Endothelial cell of umbilical vein (primary cell): ENCODE results near the gene STIM1. TPM values are rescaled to one million over a fixed set of nuclear protein-coding genes. Genes with fewer than 3 reads are reported as not detected.

Experiments used
- BruUV-seq: library from RNA; stranded (reverse); fragments of 400-500 nt; replicated peaks from 2 replicates; lab custom pipeline; 2021; lab: Mats Ljungman, UMichigan
- CTCF ChIA-PET: fragments of 300-600, 350-600 bp; sonication (Branson Sonifier 250); formaldehyde crosslinking; loops from one replicate; lab custom pipeline; 2021; ENCODE audit warnings: antibody characterized with exemption, inconsistent platforms; lab: Charles Lee
- POLR2A ChIA-PET: fragments of 300-600, 350-600 bp; sonication (Branson Sonifier 250); formaldehyde crosslinking; loops from one replicate; lab custom pipeline; 2021; ENCODE audit warnings: antibody characterized with exemption, inconsistent platforms; lab: Charles Lee
- DNase-seq: peaks from one replicate; pipeline ENCODE4 v3.0.0-alpha.2; 2011; ENCODE audit warnings: low read depth, low spot score
- FAIRE-seq: peaks from 2 replicates; lab custom pipeline; 2011; peaks lifted over from hg19 to GRCh38; lab: Jason Lieb, UNC
- H2AFZ ChIP-seq: 2 replicates; pipeline ENCODE4 v1.6.0; 2012; ENCODE audit warnings: low read depth, low read length, control low read depth, inconsistent platforms
- H3K27ac ChIP-seq: 2 replicates; pipeline ENCODE4 v1.5.1; 2011; ENCODE audit warnings: low read depth, mild to moderate bottlenecking, control low read depth, low read length, moderate library complexity; ENCODE audit not compliant: insufficient read depth
- H3K27me3 ChIP-seq, 2 experiments: 2 replicates each; pipeline versions ENCODE4 v1.6.0 to v1.6.1; 2011; ENCODE audit warnings: low read length in 2 of 2, mixed read lengths in 1 of 2; ENCODE audit not compliant: control insufficient read depth in 2 of 2, insufficient read depth in 2 of 2
- H3K36me3 ChIP-seq, 2 experiments: 2 replicates in 1 of 2; 3 replicates in 1 of 2; pipeline ENCODE4 v1.5.1; 2011; ENCODE audit warnings: low read length in 2 of 2, mild to moderate bottlenecking in 1 of 2, moderate library complexity in 1 of 2; ENCODE audit not compliant: control insufficient read depth in 2 of 2, insufficient read depth in 2 of 2; ENCODE audit errors: extremely low read depth in 1 of 2
- H3K4me1 ChIP-seq: 3 replicates; pipeline ENCODE4 v1.5.1; 2011; ENCODE audit warnings: mild to moderate bottlenecking, low read length; ENCODE audit not compliant: control insufficient read depth, insufficient read depth; ENCODE audit errors: extremely low read depth
- H3K4me2 ChIP-seq: 2 replicates; pipeline ENCODE4 v1.6.1; 2011; ENCODE audit warnings: low read length, control low read depth, mixed read lengths; ENCODE audit not compliant: insufficient read depth
- H3K4me3 ChIP-seq, 3 experiments: fragments of 200-600 bp in 1 of 3; sonication (generic), shearing (Covaris generic) in 1 of 3; replicated peaks in 1 of 3; 2 replicates each; pipeline ENCODE4 v1.5.1; 2011 to 2016; ENCODE audit warnings: control low read depth in 3 of 3, low read length in 3 of 3, mild to moderate bottlenecking in 2 of 3, inconsistent platforms in 1 of 3, low read depth in 1 of 3, moderate library complexity in 1 of 3; ENCODE audit not compliant: insufficient read depth in 1 of 3
- H3K79me2 ChIP-seq: 2 replicates; pipeline ENCODE4 v1.6.0; 2012; ENCODE audit warnings: low read length, inconsistent platforms; ENCODE audit not compliant: control insufficient read depth, insufficient read depth
- H3K9ac ChIP-seq: replicated peaks from 2 replicates; pipeline ENCODE3; 2011; ENCODE audit warnings: low read length, control low read depth; ENCODE audit not compliant: insufficient read depth; ENCODE audit errors: extremely low read depth
- H3K9me1 ChIP-seq: replicated peaks from 3 replicates; pipeline ENCODE4 v1.6.0; 2011; ENCODE audit warnings: mild to moderate bottlenecking, low read length; ENCODE audit not compliant: control insufficient read depth, insufficient read depth; ENCODE audit errors: extremely low read depth
- H3K9me3 ChIP-seq: replicated peaks from 2 replicates; pipeline ENCODE4 v1.5.1; 2012; ENCODE audit warnings: low read length, inconsistent platforms; ENCODE audit not compliant: control insufficient read depth, insufficient read depth
- H4K20me1 ChIP-seq: replicated peaks from 2 replicates; pipeline ENCODE3; 2011; ENCODE audit warnings: mild to moderate bottlenecking, low read length; ENCODE audit not compliant: control insufficient read depth, insufficient read depth; ENCODE audit errors: extremely low read depth
- CTCF ChIP-seq, 2 donors: IDR thresholded peaks; 1 replicate in 1 of 2; 2 replicates in 1 of 2; pipeline ENCODE4 v1.5.1; 2011; ENCODE audit warnings: low read length in 2 of 2, mild to moderate bottlenecking in 2 of 2, moderate library complexity in 2 of 2, control low read depth in 1 of 2, inconsistent platforms in 1 of 2, low read depth in 1 of 2; ENCODE audit not compliant: insufficient read depth in 1 of 2; ENCODE audit errors: extremely low read depth in 1 of 2
- EZH2 ChIP-seq: IDR thresholded peaks from 2 replicates; pipeline ENCODE4 v1.6.1; 2012; ENCODE audit warnings: borderline replicate concordance, low read depth, mild to moderate bottlenecking, moderate library complexity, low read length, inconsistent platforms; ENCODE audit not compliant: severe bottlenecking
- FOS ChIP-seq: IDR thresholded peaks from 2 replicates; pipeline ENCODE4 v1.6.1; 2011; ENCODE audit warnings: mild to moderate bottlenecking, low read length, moderate library complexity, borderline replicate concordance; ENCODE audit not compliant: insufficient read depth
- GATA2 ChIP-seq: IDR thresholded peaks from 2 replicates; pipeline ENCODE4 v1.7.0; 2011; ENCODE audit warnings: low read depth, mild to moderate bottlenecking, moderate library complexity, mixed read lengths, low read length; ENCODE audit not compliant: insufficient read length, insufficient read depth
- JUN ChIP-seq: IDR thresholded peaks from 2 replicates; pipeline ENCODE4 v1.6.1; 2011; ENCODE audit warnings: borderline replicate concordance, low read depth; ENCODE audit not compliant: insufficient read length, insufficient read depth
- MAX ChIP-seq: IDR thresholded peaks from 2 replicates; pipeline ENCODE4 v1.6.1; 2011; ENCODE audit not compliant: insufficient read depth, insufficient read length
- MYC ChIP-seq: IDR thresholded peaks from one replicate; pipeline ENCODE4 v1.6.1; 2011; ENCODE audit warnings: mild to moderate bottlenecking, low read depth, low read length
- POLR2A ChIP-seq: IDR thresholded peaks from 2 replicates; pipeline ENCODE4 v1.6.1; 2012; ENCODE audit warnings: low read depth, mild to moderate bottlenecking, control low read depth, low read length
- POLR2AphosphoS5 ChIP-seq: IDR thresholded peaks from 2 replicates; pipeline ENCODE4 v1.6.1; 2012; ENCODE audit warnings: low read depth, mild to moderate bottlenecking, control low read depth, low read length, moderate library complexity; ENCODE audit not compliant: insufficient read depth
- dilution Hi-C: fragments of 300-500 bp; cut with MboI; formaldehyde crosslinking; loops from one replicate; pipeline ENCODE4 v1.15.0; 2019; ENCODE audit warnings: low sequenced_read_pairs; ENCODE audit not compliant: extremely low pct_ligation_motif_present
- intact Hi-C: fragments of 100-400 bp; cut with micrococcal nuclease; formaldehyde crosslinking; loops from one replicate; pipeline ENCODE4 v1.10.0; 2022
- polyA plus RNA-seq, 4 experiments: library from polyadenylated mRNA; depleted of rRNA in 3 of 4; stranded (reverse) in 3 of 4; unstranded in 1 of 4; fragments of >200 nt; gene quantifications; 2 replicates each; pipeline versions ENCODE4 v1.2.1 to v1.2.3, GENCODE V29; 2011 to 2012; ENCODE audit warnings: missing spikeins in 1 of 4
- total RNA-seq: library from RNA; stranded (reverse); gene quantifications from 2 replicates; pipeline ENCODE4 v1.2.3, GENCODE V29; 2021

The STIM1 gene
- total and polyA plus RNA-seq, 2 donors (not counting 3 experiments of a cell fraction or from before 2014, with no cell fraction given): 32.7 to 33.4 TPM

GRCh38 chr11:3942160-3942955, 86.9 kb downstream of the STIM1 start:
- Histone ChIP-seq H3K79me2 (no peaks in the 10 kb centered on the region), H4K20me1 (no peaks in the 10 kb centered on the region), H2AFZ (no peak overlapping the region), H3K9ac (no peak overlapping the region), H3K36me3 (no peaks in the 10 kb centered on the region), H3K27me3 (no peaks in the 10 kb centered on the region), H3K4me3 (no peak overlapping the region), H3K27ac (no peak overlapping the region), H3K9me3 (no peaks in the 10 kb centered on the region), H3K4me2 (no peak overlapping the region), H3K9me1 (no peaks in the 10 kb centered on the region), H3K4me1 (peaks cover 16% of the 10 kb centered on the region)
- BruUV-seq: no TSS peak
- ChIA-PET CTCF (interaction anchor here (0.6 to 1.2 kb wide), 3 partner anchors 16 to 93 kb away, joined by 3 to 4 read pairs (median 3); no protein-coding TSS in a partner anchor), POLR2A (no interaction called here)
- intact Hi-C loops: no loop called here
- dilution Hi-C loops: no loop called here
- TF ChIP-seq POLR2AphosphoS5 (no peak), MAX (no peak), MYC (no peak), FOS (no peak), EZH2 (no peak), JUN (no peak), GATA2 (no peak), POLR2A (no peak), CTCF (IDR thresholded peaks at IDR 0.05; ENCODE audit: extremely low read depth in 1 of 2, insufficient read depth in 1 of 2, low read depth in 1 of 2, low read length in 2 of 2) (no peak)
- FAIRE-seq (no peak), DNase-seq (no peak)
